Ascending aorta (tissue), 2 donors: ENCODE data around the gene CTBP1. TPM values are rescaled to one million over a fixed set of nuclear protein-coding genes. Genes with fewer than 3 reads are reported as not detected.
"Not testable (repeated sequence)": the region's sequence is repeated elsewhere in the genome, so short reads cannot be mapped to it uniquely, and the experiment has no call there.

Experiments
- DNase-seq, 2 donors: peaks; one replicate each; pipeline ENCODE4 v3.0.0-alpha.2; 2019; ENCODE audit warnings: low spot score in 2 of 2
- H3K27ac ChIP-seq, 2 donors: fragments of 200-600 bp; sonication (generic); one replicate each; pipeline ENCODE4 v1.5.1; 2016 to 2017; ENCODE audit warnings: mild to moderate bottlenecking in 1 of 2
- H3K27me3 ChIP-seq: fragments of 200-600 bp; sonication (generic); one replicate; pipeline ENCODE4 v1.5.1; 2017
- H3K36me3 ChIP-seq, 2 donors: fragments of 200-600 bp; sonication (generic); one replicate each; pipeline ENCODE4 v1.5.1; 2016
- H3K4me1 ChIP-seq, 2 donors: fragments of 200-600 bp; sonication (generic); one replicate each; pipeline ENCODE4 v1.5.1; 2016 to 2017; ENCODE audit warnings: mild to moderate bottlenecking in 1 of 2
- H3K4me3 ChIP-seq, 2 donors: fragments of 200-600 bp; sonication (generic); one replicate each; pipeline ENCODE4 v1.5.1; 2016 to 2017; ENCODE audit warnings: mild to moderate bottlenecking in 1 of 2
- H3K9me3 ChIP-seq, 2 donors: fragments of 200-600 bp; sonication (generic); one replicate each; pipeline ENCODE4 v1.5.1; 2016
- intact Hi-C: fragments of 100-400 bp; cut with DNase I; formaldehyde crosslinking; loops from one replicate; pipeline ENCODE4 v1.15.1; 2023
- total RNA-seq: library from RNA; depleted of rRNA; stranded (reverse); fragments of >200 nt; gene quantifications from one replicate; pipeline ENCODE4 v1.1.0, GENCODE V29; 2016
- TF ChIP-seq, protein P1 (sequence below), 3 experiments: fragments of 200-600 bp in 2 of 3; fragments of 450-650 bp in 1 of 3; sonication (generic) in 2 of 3; IDR thresholded peaks; one replicate each; pipeline ENCODE4 v1.5.1; 2016 to 2019; ENCODE audit warnings: antibody characterized with exemption in 3 of 3, mild to moderate bottlenecking in 1 of 3, moderate library complexity in 1 of 3

The CTBP1 gene
- total RNA-seq, 1 donor from 2014 or later: 273 TPM

DNA sequence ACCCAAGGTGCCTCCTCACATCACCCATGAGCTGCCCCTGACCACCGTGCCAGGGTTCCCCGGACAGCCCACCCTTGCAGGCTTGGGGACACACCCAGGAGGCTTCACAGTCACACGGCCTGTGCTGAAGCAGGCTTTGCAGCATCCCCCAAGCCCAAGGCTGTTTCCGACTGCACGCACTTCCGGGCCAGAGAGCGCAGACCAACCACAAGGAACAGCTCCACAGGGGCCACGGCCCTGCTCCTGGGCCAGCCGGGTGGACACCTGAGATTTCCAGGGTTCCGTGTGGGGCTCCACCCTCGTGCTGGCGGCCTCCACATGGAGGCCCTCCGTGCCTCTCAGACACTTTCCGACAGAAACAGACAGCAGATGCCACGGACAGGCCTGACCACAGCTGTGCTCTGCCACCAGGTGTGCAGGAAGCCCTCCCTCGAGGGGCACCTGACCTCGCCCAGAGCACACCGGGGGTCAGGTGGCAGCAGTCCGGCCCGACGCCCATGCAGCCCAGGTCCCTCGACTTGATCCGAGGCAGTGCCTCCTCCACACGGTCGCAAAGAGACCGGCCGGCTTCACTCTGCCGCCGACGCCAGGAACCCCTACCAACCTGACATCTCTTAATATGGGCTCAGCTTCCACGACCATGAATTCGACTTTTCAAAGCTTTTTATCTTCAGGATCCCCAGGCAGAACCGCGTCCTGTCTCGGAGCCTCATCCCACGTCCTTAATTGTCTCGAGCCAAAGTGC is 8.0 kb downstream of the CTBP1 start:
- DNase-seq: peak in 1 of 2 donors; percentile 52
- intact Hi-C loops: no loop called here
- H3K36me3 ChIP-seq: peaks cover 49 to 54% of the 10 kb centered on the region in 2 donors
- no peak overlapping the region for H3K27ac ChIP-seq
- H3K4me1 ChIP-seq: peaks cover 11 to 36% of the 10 kb centered on the region in 2 donors
- no peak overlapping the region for H3K4me3 ChIP-seq
- TF ChIP-seq, protein P1, sequence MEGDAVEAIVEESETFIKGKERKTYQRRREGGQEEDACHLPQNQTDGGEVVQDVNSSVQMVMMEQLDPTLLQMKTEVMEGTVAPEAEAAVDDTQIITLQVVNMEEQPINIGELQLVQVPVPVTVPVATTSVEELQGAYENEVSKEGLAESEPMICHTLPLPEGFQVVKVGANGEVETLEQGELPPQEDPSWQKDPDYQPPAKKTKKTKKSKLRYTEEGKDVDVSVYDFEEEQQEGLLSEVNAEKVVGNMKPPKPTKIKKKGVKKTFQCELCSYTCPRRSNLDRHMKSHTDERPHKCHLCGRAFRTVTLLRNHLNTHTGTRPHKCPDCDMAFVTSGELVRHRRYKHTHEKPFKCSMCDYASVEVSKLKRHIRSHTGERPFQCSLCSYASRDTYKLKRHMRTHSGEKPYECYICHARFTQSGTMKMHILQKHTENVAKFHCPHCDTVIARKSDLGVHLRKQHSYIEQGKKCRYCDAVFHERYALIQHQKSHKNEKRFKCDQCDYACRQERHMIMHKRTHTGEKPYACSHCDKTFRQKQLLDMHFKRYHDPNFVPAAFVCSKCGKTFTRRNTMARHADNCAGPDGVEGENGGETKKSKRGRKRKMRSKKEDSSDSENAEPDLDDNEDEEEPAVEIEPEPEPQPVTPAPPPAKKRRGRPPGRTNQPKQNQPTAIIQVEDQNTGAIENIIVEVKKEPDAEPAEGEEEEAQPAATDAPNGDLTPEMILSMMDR (IDR thresholded peaks at IDR 0.05): no peak
- no peaks in the 10 kb centered on the region for H3K9me3 ChIP-seq
- H3K27me3 ChIP-seq: no peaks in the 10 kb centered on the region

DNA sequence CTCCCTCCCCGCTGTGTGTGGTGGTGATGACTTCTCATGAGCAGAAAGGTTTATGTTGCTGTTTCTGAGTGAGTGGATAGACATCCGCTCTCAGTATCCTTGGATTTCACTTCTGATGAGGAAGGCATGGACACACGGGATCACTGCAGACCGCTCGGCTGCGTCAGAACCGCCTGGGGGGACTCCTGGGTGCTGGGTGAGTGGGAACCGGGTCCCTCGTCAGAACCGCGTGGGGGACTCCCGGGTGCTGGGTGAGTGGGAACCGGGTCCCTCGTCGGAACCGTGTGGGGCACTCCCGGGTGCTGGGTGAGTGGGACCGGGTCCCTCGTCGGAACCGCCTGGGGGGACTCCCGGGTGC is 9.0 kb downstream of the CTBP1 start:
- no peak overlapping the region for H3K4me3 ChIP-seq
- no peaks in the 10 kb centered on the region for H3K27me3 ChIP-seq
- TF ChIP-seq, protein P1 (IDR thresholded peaks at IDR 0.05): no peak
- peak in 1 of 2 donors; percentile 38 for DNase-seq
- peaks cover 59 to 63% of the 10 kb centered on the region in 2 donors for H3K36me3 ChIP-seq
- no peak overlapping the region for H3K27ac ChIP-seq
- peaks cover 6 to 26% of the 10 kb centered on the region in 2 donors for H3K4me1 ChIP-seq
- intact Hi-C loops: no loop called here
- no peaks in the 10 kb centered on the region for H3K9me3 ChIP-seq

DNA sequence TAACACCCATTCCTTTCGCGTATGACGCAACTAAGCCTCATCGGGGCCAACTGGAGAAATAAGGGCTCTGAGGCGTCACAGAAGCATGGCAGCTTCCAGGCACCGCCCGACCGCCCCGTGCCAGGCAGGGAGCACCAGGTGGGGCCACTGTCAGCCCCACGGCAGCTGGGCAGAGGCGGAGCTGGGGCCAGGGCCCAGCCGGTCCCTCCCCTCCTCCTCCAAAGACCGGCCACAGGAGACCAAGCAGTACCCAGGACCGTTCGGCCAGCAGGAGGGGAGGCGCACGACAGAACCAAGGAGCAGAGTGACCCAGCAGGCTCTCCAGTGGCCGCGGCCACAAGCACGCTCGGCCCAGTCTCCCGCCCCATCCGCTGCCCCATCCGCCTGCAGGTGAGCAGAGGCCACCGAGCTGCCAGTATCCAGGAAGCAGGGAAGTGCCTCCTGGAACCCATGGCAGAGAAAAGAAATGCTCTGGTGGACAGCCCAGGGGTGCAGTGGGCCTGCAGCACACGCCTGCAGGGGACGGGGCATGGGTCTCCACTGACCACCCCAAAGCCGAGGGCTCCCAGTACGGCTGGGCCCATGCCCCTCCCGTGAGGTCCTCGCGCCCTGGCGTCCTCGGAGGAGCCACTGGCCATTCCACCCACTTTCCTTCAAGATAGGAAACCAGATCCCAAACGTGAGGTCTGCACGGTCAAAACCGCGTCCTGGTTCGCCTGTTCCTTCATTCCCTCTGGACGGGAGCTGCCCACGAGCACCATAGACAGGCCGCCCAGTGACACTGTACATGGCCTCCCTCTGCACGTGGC is 9.6 kb downstream of the CTBP1 start:
- Histone ChIP-seq H3K27ac (no peak overlapping the region), H3K4me1 (peaks cover 6 to 20% of the 10 kb centered on the region in 2 donors), H3K9me3 (no peaks in the 10 kb centered on the region), H3K4me3 (no peak overlapping the region), H3K27me3 (no peaks in the 10 kb centered on the region), H3K36me3 (peaks cover 62 to 69% of the 10 kb centered on the region in 2 donors)
- TF ChIP-seq, protein P1 (IDR thresholded peaks at IDR 0.05): no peak
- intact Hi-C loops: no loop called here
- peak in 1 of 2 donors; percentile 62 for DNase-seq

DNA sequence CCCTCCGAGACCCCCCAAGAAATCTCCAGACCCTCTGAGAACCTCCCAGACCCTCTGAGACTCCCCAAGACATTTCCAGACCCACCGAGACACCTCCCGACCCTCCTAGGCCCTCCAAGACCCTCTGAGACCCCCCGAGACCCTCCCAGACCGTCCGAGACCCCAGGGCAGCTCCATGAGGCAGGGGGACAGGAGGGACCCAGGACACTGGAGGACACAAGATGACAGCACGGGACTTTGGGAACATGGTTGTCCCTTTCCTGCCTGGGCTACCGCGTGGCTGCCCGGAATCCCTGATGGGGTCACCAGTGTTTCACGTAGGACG is 10.3 kb downstream of the CTBP1 start:
- no peaks in the 10 kb centered on the region for H3K9me3 ChIP-seq
- no peak for DNase-seq
- peaks cover 67 to 76% of the 10 kb centered on the region in 2 donors for H3K36me3 ChIP-seq
- TF ChIP-seq, protein P1 (IDR thresholded peaks at IDR 0.05): no peak
- H3K27ac ChIP-seq: no peak overlapping the region
- no peaks in the 10 kb centered on the region for H3K27me3 ChIP-seq
- intact Hi-C loops: no loop called here
- H3K4me1 ChIP-seq: peaks cover 2 to 15% of the 10 kb centered on the region in 2 donors
- no peak overlapping the region for H3K4me3 ChIP-seq

DNA sequence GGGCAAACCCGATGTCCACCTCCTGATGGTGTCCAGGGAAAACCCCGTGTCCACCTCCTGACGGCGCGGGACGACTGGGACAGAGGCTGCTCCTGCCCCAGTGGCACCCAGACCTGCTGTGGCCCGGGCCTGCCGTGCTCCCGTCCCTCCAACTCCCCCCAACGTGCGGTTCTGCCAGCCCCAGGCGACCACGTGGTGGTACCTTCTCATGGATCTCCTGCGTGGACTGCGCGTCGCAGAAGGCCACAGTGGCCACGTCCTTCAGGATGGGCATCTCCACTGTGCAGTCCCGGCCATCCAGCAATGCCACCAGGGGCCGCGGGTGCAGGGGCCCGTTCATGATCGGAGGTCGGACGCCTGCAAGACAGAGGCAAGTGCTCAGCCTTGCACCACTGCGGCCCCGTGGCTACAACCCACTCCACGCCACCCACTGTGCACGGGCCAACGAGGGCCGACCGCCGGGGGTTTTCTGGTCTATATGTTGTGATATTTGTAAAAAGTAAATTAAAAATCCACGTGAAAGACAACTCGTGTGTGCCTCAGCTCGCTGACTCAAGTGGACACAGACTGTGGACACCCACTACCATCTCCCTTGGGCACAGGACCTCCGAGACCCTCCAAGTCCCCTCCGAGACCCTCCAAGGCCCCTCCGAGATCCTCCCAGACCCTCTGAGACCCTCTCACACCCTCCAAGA is 10.8 kb downstream of the CTBP1 start:
- Histone ChIP-seq H3K27ac (no peak overlapping the region), H3K27me3 (no peaks in the 10 kb centered on the region), H3K9me3 (no peaks in the 10 kb centered on the region), H3K4me3 (no peak overlapping the region), H3K4me1 (peaks cover 0 to 10% of the 10 kb centered on the region in 2 donors), H3K36me3 (peaks cover 67 to 78% of the 10 kb centered on the region in 2 donors)
- intact Hi-C loops: no loop called here
- TF ChIP-seq, protein P1 (IDR thresholded peaks at IDR 0.05): no peak
- DNase-seq: peak; percentile 5 to 62

DNA sequence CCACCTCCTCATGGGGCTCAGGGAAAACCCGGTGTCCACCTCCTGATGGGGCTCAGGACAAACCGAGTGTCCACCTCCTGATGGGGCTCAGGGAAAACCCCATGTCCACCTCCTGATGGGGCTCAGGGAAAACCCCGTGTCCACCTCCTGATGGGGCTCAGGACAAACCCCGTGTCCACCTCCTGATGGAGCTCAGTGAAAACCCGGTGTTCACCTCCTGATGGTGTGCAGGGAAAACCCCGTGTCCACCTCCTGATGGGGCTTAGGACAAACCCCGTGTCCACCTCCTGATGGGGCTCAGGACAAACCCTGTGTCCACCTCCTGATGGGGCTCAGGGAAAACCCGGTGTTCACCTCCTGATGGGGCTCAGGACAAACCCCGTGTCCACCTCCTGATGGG is 11.7 kb downstream of the CTBP1 start:
- intact Hi-C loops, H3K27ac ChIP-seq, H3K4me3 ChIP-seq, H3K27me3 ChIP-seq, DNase-seq, H3K4me1 ChIP-seq, H3K9me3 ChIP-seq: not testable (repeated sequence)
- peaks cover 67 to 86% of the 10 kb centered on the region in 2 donors for H3K36me3 ChIP-seq

DNA sequence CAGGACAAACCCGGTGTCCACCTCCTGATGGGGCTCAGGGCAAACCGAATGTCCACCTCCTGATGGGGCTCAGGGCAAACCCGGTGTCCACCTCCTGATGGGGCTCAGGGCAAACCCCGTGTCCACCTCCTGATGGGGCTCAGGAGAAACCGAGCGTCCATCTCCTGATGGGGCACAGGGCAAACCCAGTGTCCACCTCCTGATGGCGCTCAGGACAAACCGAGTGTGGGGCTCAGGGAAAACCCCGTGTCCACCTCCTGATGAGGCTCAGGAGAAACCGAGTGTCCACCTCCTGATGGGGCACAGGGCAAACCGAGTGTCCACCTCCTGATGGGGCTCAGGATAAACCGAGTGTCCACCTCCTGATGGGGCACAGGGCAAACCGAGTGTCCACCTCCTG is 12.1 kb downstream of the CTBP1 start:
- H3K27ac ChIP-seq, H3K27me3 ChIP-seq, H3K9me3 ChIP-seq, H3K4me3 ChIP-seq, H3K4me1 ChIP-seq, DNase-seq, intact Hi-C loops: not testable (repeated sequence)
- H3K36me3 ChIP-seq: peaks cover 67 to 87% of the 10 kb centered on the region in 2 donors
